GM12892 (cell line): ENCODE results near the gene APOC1.

Experiments
- POLR2A ChIP-seq: IDR thresholded peaks from 2 replicates; pipeline ENCODE4 v1.6.1; 2011; ENCODE audit warnings: low read depth, low read length, control low read depth
- POLR2AphosphoS5 ChIP-seq: IDR thresholded peaks from 2 replicates; pipeline ENCODE4 v1.6.1; 2011; ENCODE audit warnings: low read depth, low read length, control low read depth

DNA sequence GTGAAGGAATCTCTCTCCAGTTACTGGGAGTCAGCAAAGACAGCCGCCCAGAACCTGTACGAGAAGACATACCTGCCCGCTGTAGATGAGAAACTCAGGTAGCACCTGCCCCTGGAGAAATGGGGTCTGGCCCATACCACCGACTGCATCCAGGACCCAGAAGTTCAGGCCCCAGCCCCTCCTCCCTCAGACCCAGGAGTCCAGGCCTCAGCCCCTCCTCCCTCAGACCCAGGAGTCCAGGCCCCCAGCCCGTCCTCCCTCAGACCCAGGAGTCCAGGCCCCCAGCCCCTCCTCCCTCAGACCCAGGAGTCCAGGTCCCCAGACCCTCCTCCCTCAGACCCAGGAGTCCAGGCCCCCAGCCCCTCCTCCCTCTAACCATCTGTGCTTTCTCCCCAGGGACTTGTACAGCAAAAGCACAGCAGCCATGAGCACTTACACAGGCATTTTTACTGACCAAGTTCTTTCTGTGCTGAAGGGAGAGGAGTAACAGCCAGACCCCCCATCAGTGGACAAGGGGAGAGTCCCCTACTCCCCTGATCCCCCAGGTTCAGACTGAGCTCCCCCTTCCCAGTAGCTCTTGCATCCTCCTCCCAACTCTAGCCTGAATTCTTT lies 34.5 kb downstream of the APOC1 start:
- TF ChIP-seq POLR2AphosphoS5 (no peak), POLR2A (no peak)
